ENCODE measurements around the gene ADARB2. TPM values are rescaled to one million over a fixed set of nuclear protein-coding genes. Genes with fewer than 3 reads are reported as not detected.

ADARB2 gene
- total RNA-seq, 6 experiments from 2014 or later: not detected

- Mint-ChIP-seq H3K36me3 (ENCODE audit: low read depth) (peaks cover 6% of the 10 kb centered on the region; the same call in 1 of the 2 replicates), H3K4me1 (ENCODE audit: low read depth) (no peaks in the 10 kb centered on the region), H3K9me3 (peaks cover 29% of the 10 kb centered on the region), H3K27ac (no peak overlapping the region), H3K27me3 (ENCODE audit: insufficient read depth) (no peaks in the 10 kb centered on the region; the same call in 1 of the 2 replicates), H3K4me3 (no peak overlapping the region)
- no peak for DNase-seq
- TF ChIP-seq CTCF (IDR thresholded peaks at IDR 0.05): no peak
Measured at GRCh38 chr10:1448252-1448930, 288.9 kb downstream of the ADARB2 start.

GRCh38 chr10:1444826-1445225, 292.5 kb downstream of the ADARB2 start:
- H3K27ac Mint-ChIP-seq: no peak overlapping the region
- no peaks in the 10 kb centered on the region for H3K27me3 Mint-ChIP-seq (ENCODE audit: insufficient read depth)
- no peak for TF ChIP-seq CTCF (IDR thresholded peaks at IDR 0.05)
- H3K36me3 Mint-ChIP-seq (ENCODE audit: low read depth): no peaks in the 10 kb centered on the region
- peaks cover 5% of the 10 kb centered on the region for H3K9me3 Mint-ChIP-seq
- DNase-seq: no peak
- no peak overlapping the region for H3K4me3 Mint-ChIP-seq
- no peaks in the 10 kb centered on the region for H3K4me1 Mint-ChIP-seq (ENCODE audit: low read depth)

GRCh38 chr10:1440897-1441296, 296.4 kb downstream of the ADARB2 start:
- Mint-ChIP-seq H3K4me1 (ENCODE audit: low read depth) (no peaks in the 10 kb centered on the region), H3K4me3 (no peak overlapping the region), H3K27me3 (ENCODE audit: insufficient read depth) (no peaks in the 10 kb centered on the region), H3K9me3 (peaks cover 13% of the 10 kb centered on the region), H3K36me3 (ENCODE audit: low read depth) (peaks cover 5% of the 10 kb centered on the region; the same call in 1 of the 2 replicates), H3K27ac (no peak overlapping the region)
- no peak for TF ChIP-seq CTCF (IDR thresholded peaks at IDR 0.05)
- no peak for DNase-seq

GRCh38 chr10:1434912-1435692, 302.2 kb downstream of the ADARB2 start:
- Mint-ChIP-seq H3K4me1 (ENCODE audit: low read depth) (no peaks in the 10 kb centered on the region), H3K27me3 (ENCODE audit: insufficient read depth) (no peaks in the 10 kb centered on the region), H3K36me3 (ENCODE audit: low read depth) (peaks cover 5% of the 10 kb centered on the region; the same call in 1 of the 2 replicates), H3K9me3 (peaks cover 41% of the 10 kb centered on the region), H3K4me3 (no peak overlapping the region), H3K27ac (no peak overlapping the region)
- no peak for DNase-seq
- TF ChIP-seq CTCF (IDR thresholded peaks at IDR 0.05): no peak

- Mint-ChIP-seq H3K27ac (no peak overlapping the region), H3K4me3 (no peak overlapping the region), H3K9me3 (peaks cover 47% of the 10 kb centered on the region), H3K4me1 (ENCODE audit: low read depth) (no peaks in the 10 kb centered on the region), H3K27me3 (ENCODE audit: insufficient read depth) (no peaks in the 10 kb centered on the region), H3K36me3 (ENCODE audit: low read depth) (peaks cover 5% of the 10 kb centered on the region; the same call in 1 of the 2 replicates)
- DNase-seq: no peak
- TF ChIP-seq CTCF (IDR thresholded peaks at IDR 0.05): no peak
Measured at GRCh38 chr10:1434202-1434601, 303.1 kb downstream of the ADARB2 start.

All from HFFc6 (cell line).